ENCODE measurements around the gene BTBD8. TPM values are rescaled to one million over a fixed set of nuclear protein-coding genes. Genes with fewer than 3 reads are reported as not detected.
A peak's percentile ranks its signal among the peaks of the same experiment; 100 is the strongest.

Gene BTBD8
- total and polyA plus RNA-seq, 2 of the 4 experiments (the other 2 are of a cell fraction) = 0.94 to 2.0 TPM

GRCh38 chr1:92031281-92032110, 48.6 kb upstream of the BTBD8 start:
- POLR2A ChIA-PET (ENCODE audit: unreplicated experiment) = interaction anchor here (0.6 kb wide), 1 partner anchor 30 kb away, joined by 4 read pairs; no protein-coding TSS in a partner anchor
- TF ChIP-seq SMC3 (IDR thresholded peaks at IDR 0.05; ENCODE audit: low read depth, low read length) (no peak), RAD21 (IDR thresholded peaks at IDR 0.05; ENCODE audit: low read length) (no peak), MAFK (IDR thresholded peaks at IDR 0.05; ENCODE audit: low read depth, low read length) (no peak), CEBPB (IDR thresholded peaks at IDR 0.05; ENCODE audit: low read depth, low read length) (no peak), POLR2A (IDR thresholded peaks at IDR 0.05; ENCODE audit: low read depth, low read length) (no peak), MAZ (IDR thresholded peaks at IDR 0.05; ENCODE audit: borderline replicate concordance, low read depth, low read length) (no peak), RCOR1 (IDR thresholded peaks at IDR 0.05; ENCODE audit: insufficient replicate concordance, low read length) (no peak), RFX5 (IDR thresholded peaks at IDR 0.05; ENCODE audit: low read depth, low read length) (no peak), NFE2L2 (IDR thresholded peaks at IDR 0.05; ENCODE audit: low read depth, low read length) (no peak), BHLHE40 (IDR thresholded peaks at IDR 0.05; ENCODE audit: low read depth, low read length) (no peak), CHD1 (IDR thresholded peaks at IDR 0.05; ENCODE audit: low read depth, low read length) (no peak), MXI1 (IDR thresholded peaks at IDR 0.05; ENCODE audit: borderline replicate concordance, low read depth, low read length) (no peak), USF2 (IDR thresholded peaks at IDR 0.05; ENCODE audit: low read depth, low read length) (no peak), ELK1 (IDR thresholded peaks at IDR 0.05; ENCODE audit: borderline replicate concordance, low read depth, low read length) (no peak)

More at GRCh38 chr1:92031281-92032110, 48.6 kb upstream of the BTBD8 start:
- Histone ChIP-seq H3K79me1 (ENCODE audit: low read depth in 1 of 2, low read length in 2 of 2) (no peaks in the 10 kb centered on the region; a peak in 1 of 4 replicates), H3K27ac (ENCODE audit: insufficient read depth, low read length) (peak overlapping the region; percentile 20; the same call in 1 of the 2 replicates), H2AK9ac (replicated peaks; ENCODE audit: low read depth, low read length, poor library complexity) (no peak overlapping the region), H3K18ac (ENCODE audit: low read depth, low read length) (peak overlapping the region; percentile 77; the same call in 1 of the 2 replicates), H3K27me3 (ENCODE audit: control insufficient read depth, insufficient read depth, low read length) (no peaks in the 10 kb centered on the region), H3K9me3 (ENCODE audit: control insufficient read depth, insufficient read depth, low read length) (no peaks in the 10 kb centered on the region), H3K56ac (ENCODE audit: extremely low read depth, insufficient read depth, low read length) (no peak overlapping the region), H3K4me3 (ENCODE audit: insufficient read depth, low read depth, low read length) (no peak overlapping the region), H3K23ac (ENCODE audit: low read depth, low read length) (peak overlapping the region; percentile 55; the same call in 1 of the 2 replicates), H2BK20ac (ENCODE audit: low read depth, low read length) (peak overlapping the region; percentile 35; the same call in 1 of the 2 replicates), H3K9ac (ENCODE audit: low read depth, low read length) (no peak overlapping the region), H2BK120ac (ENCODE audit: low read depth, low read length) (peak overlapping the region; percentile 63; the same call in 1 of the 2 replicates), H3K4me2 (ENCODE audit: low read depth, low read length) (peak overlapping the region; percentile 37; the same call in 1 of the 2 replicates), H4K20me1 (ENCODE audit: insufficient read depth, low read length) (no peaks in the 10 kb centered on the region), H3K4me1 (ENCODE audit: control insufficient read depth, insufficient read depth, low read length) (peaks cover 6% of the 10 kb centered on the region), H2AK5ac (ENCODE audit: low read depth, low read length) (no peak overlapping the region), H3K9me1 (ENCODE audit: insufficient read depth, low read length) (peaks cover 4% of the 10 kb centered on the region; the same call in 1 of the 2 replicates), H3K4ac (ENCODE audit: low read depth, low read length) (peak overlapping the region; percentile 51), H2BK15ac (ENCODE audit: low read depth, low read length) (peak overlapping the region; percentile 39; the same call in 1 of the 3 replicates), H2AFZ (replicated peaks; ENCODE audit: low read length, poor library complexity) (peak overlapping the region; percentile 74), H4K91ac (ENCODE audit: insufficient read depth, low read depth, low read length) (peak overlapping the region; percentile 34; the same call in 1 of the 2 replicates), H3K14ac (replicated peaks; ENCODE audit: low read depth, low read length) (peak overlapping the region; percentile 68), H4K8ac (ENCODE audit: low read depth in 2 of 2, low read length in 2 of 2) (peak overlapping the region; percentile 21 to 73; a peak in 2 of 4 replicates), H2BK5ac (ENCODE audit: low read depth, low read length, poor library complexity, severe bottlenecking) (peak overlapping the region; percentile 30), H4K5ac (ENCODE audit: low read depth, low read length) (peak overlapping the region; percentile 74), H3K36me3 (ENCODE audit: control insufficient read depth, insufficient read depth, low read length) (no peaks in the 10 kb centered on the region)
- in situ Hi-C loops (cut with MboI; ENCODE audit: low sequenced_read_pairs) = no loop called here
- intact Hi-C loops (cut with micrococcal nuclease) = no loop called here
- peak; percentile 25; the same call in 1 of the 2 replicates for ATAC-seq (ENCODE audit: low read depth)
- CTCF ChIA-PET = interaction anchor here (1.3 kb wide), 1 partner anchor 236 kb away, joined by 3 read pairs; no protein-coding TSS in a partner anchor
- DNase-seq = peak; percentile 21
- dilution Hi-C loops (cut with HindIII; ENCODE audit: low sequenced_read_pairs, unreplicated experiment) = no loop called here
- BruUV-seq (replicated peaks) = no TSS peak
- WGBS, 2 experiments (ENCODE audit: extremely low coverage in 2 of 2, insufficient read length in 1 of 2) = no CpG with 5 or more reads among the region's 6 CpGs

Data from IMR-90 (cell line).